ENCODE data around the gene SATB1.

DNA sequence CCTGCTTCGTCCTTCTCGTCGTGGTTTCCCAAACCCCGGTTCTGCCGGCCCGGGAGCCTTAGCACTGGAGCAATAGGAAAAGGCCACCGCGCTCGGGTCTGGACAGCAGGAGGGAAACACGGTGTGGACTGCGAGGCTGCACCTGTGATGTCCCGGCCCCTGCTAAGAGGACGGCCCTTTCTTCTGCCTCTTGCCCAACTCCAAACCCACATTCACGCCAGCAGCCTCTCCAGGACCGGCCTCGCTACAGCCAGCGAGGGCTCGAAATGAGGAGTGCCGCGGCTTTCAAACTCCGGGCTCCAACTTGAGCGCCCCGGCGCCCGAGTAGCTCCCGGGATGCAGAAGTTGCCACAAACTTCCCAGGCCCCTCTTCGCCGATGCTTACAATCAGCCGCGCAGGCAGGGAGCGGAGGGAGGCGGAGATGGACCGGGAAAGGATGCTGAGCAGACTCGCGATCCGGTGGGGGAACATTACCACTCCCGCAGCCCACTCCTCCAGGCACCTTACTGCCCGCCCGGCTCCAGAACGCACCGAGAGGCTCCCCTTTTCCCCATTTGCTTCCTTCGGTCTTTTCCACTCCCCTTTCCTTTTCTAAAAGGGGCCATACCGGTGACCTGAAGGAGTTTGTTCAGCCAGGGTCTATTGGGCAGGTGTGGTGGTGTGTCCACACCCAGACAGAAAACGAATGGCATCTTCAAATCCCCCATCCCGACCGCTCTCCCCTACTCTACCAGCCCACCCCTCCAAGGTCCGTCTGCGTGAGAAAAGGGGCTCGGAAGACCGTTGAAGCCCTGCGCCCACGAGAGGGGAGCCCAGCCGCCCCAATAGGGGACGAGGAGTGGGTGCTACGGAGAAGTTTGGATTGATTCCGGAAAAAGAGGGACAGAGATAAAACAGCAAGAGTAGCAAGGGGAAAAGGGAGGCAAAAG is 18.8 kb upstream of the SATB1 start:
- TF ChIP-seq, protein P1, sequence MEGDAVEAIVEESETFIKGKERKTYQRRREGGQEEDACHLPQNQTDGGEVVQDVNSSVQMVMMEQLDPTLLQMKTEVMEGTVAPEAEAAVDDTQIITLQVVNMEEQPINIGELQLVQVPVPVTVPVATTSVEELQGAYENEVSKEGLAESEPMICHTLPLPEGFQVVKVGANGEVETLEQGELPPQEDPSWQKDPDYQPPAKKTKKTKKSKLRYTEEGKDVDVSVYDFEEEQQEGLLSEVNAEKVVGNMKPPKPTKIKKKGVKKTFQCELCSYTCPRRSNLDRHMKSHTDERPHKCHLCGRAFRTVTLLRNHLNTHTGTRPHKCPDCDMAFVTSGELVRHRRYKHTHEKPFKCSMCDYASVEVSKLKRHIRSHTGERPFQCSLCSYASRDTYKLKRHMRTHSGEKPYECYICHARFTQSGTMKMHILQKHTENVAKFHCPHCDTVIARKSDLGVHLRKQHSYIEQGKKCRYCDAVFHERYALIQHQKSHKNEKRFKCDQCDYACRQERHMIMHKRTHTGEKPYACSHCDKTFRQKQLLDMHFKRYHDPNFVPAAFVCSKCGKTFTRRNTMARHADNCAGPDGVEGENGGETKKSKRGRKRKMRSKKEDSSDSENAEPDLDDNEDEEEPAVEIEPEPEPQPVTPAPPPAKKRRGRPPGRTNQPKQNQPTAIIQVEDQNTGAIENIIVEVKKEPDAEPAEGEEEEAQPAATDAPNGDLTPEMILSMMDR (IDR thresholded peaks at IDR 0.05), result no peak
- TF ChIP-seq POLR2A (IDR thresholded peaks at IDR 0.05), result peak in 1 of 3 donors; percentile 13

Data from body of pancreas (tissue), 4 donors.